Tibial artery (tissue), 4 donors: ENCODE results near the gene IL20.

Source experiments
- DNase-seq, 2 donors: peaks; one replicate each; pipeline ENCODE4 v3.0.0-alpha.2; 2019
- H3K27ac ChIP-seq, 2 donors: fragments of 200-600 bp; sonication (generic) in 1 of 2; 1 replicate in 1 of 2; 2 replicates in 1 of 2; pipeline ENCODE4 v1.5.1; 2018 to 2019; ENCODE audit warnings: mild to moderate bottlenecking in 1 of 2
- H3K27me3 ChIP-seq, 2 donors: fragments of 200-600 bp; sonication (generic) in 1 of 2; one replicate each; pipeline versions ENCODE4 v1.5.1 to v1.6.0; 2016 to 2019
- H3K36me3 ChIP-seq, 3 donors: fragments of 200-600 bp; sonication (generic) in 2 of 3; one replicate each; pipeline ENCODE4 v1.5.1; 2016 to 2019; ENCODE audit warnings: mild to moderate bottlenecking in 2 of 3
- H3K4me1 ChIP-seq, 4 donors: fragments of 200-600 bp; sonication (generic) in 2 of 4; 1 replicate in 3 of 4; 2 replicates in 1 of 4; pipeline ENCODE4 v1.5.1; 2016 to 2019
- H3K4me3 ChIP-seq, 2 donors: fragments of 200-600 bp; sonication (generic) in 1 of 2; 1 replicate in 1 of 2; 2 replicates in 1 of 2; pipeline ENCODE4 v1.5.1; 2018 to 2019; ENCODE audit warnings: mild to moderate bottlenecking in 2 of 2
- H3K9me3 ChIP-seq, 3 donors: fragments of 200-600 bp; sonication (generic) in 1 of 3; one replicate each; pipeline ENCODE4 v1.5.1; 2016 to 2019
- CTCF ChIP-seq, 2 experiments: fragments of 200-600 bp in 1 of 2; fragments of 450-650 bp in 1 of 2; IDR thresholded peaks; one replicate each; pipeline ENCODE4 v1.5.1; 2017 to 2019; ENCODE audit warnings: antibody characterized with exemption in 2 of 2, mild to moderate bottlenecking in 1 of 2, moderate library complexity in 1 of 2
- intact Hi-C: fragments of 100-400 bp; cut with DNase I; formaldehyde crosslinking; loops from one replicate; pipeline ENCODE4 v1.15.0; 2023; ENCODE audit warnings: low total_unique reads

IL20 gene

GRCh38 chr1:206868264-206868663, 2.8 kb downstream of the IL20 start:
- intact Hi-C loops = no loop called here

GRCh38 chr1:206872139-206872538, 6.7 kb downstream of the IL20 start:
- Histone ChIP-seq H3K9me3 (no peaks in the 10 kb centered on the region), H3K27me3 (no peaks in the 10 kb centered on the region), H3K36me3 (no peaks in the 10 kb centered on the region), H3K4me1 (no peaks in the 10 kb centered on the region), H3K4me3 (no peak overlapping the region), H3K27ac (no peak overlapping the region)
- intact Hi-C loops = no loop called here
- TF ChIP-seq CTCF (IDR thresholded peaks at IDR 0.05) = no peak
- DNase-seq = no peak

More at GRCh38 chr1:206868264-206868663, 2.8 kb downstream of the IL20 start:
- H3K36me3 ChIP-seq = no peaks in the 10 kb centered on the region
- H3K9me3 ChIP-seq = no peaks in the 10 kb centered on the region
- no peak for DNase-seq
- no peak for TF ChIP-seq CTCF (IDR thresholded peaks at IDR 0.05)
- H3K4me3 ChIP-seq = no peak overlapping the region
- H3K4me1 ChIP-seq = no peaks in the 10 kb centered on the region
- no peaks in the 10 kb centered on the region for H3K27me3 ChIP-seq
- H3K27ac ChIP-seq = no peak overlapping the region

- no peaks in the 10 kb centered on the region for H3K36me3 ChIP-seq
- intact Hi-C loops = no loop called here
Observed at GRCh38 chr1:206873603-206874188, 8.3 kb downstream of the IL20 start.

DNA sequence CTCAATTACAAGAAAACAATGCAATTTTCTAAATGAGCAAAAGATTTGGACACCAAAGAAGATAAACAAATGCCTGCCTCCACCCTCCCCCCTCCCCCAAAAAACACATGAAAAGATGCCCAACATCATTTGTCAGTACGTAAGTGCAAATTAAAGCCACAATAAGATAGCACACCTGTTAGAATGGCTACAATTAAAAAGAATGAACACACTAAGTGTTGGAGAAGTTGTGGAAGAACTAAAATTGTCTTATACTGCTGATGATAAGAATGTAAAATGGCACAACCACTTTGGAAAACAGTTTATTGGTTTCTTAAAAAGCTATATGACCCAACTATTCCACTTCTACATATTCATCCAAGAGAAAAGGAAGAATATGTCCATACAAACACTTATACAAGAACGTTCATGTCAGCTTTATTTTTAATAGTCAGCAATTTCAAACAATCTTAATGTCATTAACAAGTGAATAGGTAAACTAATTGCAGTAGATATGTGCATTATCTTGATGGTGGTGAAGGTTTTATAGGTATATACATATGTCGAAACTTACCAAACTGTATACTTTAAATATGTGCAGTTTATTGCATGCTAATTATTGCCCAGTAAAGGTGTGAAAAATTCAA, 10.4 kb downstream of the IL20 start:
- H3K4me3 ChIP-seq = no peak overlapping the region
- no peaks in the 10 kb centered on the region for H3K27me3 ChIP-seq
- TF ChIP-seq CTCF (IDR thresholded peaks at IDR 0.05) = no peak
- no peak for DNase-seq
- peaks cover 0 to 23% (median 8%) of the 10 kb centered on the region in 3 donors for H3K9me3 ChIP-seq
- intact Hi-C loops = no loop called here
- no peak overlapping the region for H3K27ac ChIP-seq
- H3K36me3 ChIP-seq = no peaks in the 10 kb centered on the region
- no peaks in the 10 kb centered on the region for H3K4me1 ChIP-seq

More at GRCh38 chr1:206873603-206874188, 8.3 kb downstream of the IL20 start:
- H3K27me3 ChIP-seq = no peaks in the 10 kb centered on the region
- H3K4me3 ChIP-seq = no peak overlapping the region
- TF ChIP-seq CTCF (IDR thresholded peaks at IDR 0.05) = no peak
- DNase-seq = no peak
- H3K27ac ChIP-seq = no peak overlapping the region
- no peaks in the 10 kb centered on the region for H3K4me1 ChIP-seq
- H3K9me3 ChIP-seq = peaks cover 0 to 13% (median 6%) of the 10 kb centered on the region in 3 donors

DNA sequence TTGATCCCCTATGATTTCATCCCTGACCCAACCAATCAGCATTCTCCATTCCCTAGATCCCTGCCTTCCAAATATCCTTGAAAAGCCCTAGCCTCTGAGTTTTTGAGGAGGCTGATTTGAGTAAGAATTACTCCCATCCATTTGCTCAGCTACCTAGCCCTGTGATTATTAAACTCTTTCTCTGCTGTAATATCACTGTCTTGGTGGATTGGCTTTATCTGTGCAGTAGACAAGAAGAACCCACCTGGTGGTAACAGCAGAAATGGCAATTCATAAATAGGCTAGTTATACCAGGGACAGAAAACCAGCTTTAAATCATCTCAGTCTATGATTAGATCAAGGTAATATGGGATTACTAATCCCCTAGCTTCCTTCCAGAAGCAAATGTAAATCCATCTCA, 13.0 kb downstream of the IL20 start:
- TF ChIP-seq CTCF (IDR thresholded peaks at IDR 0.05) = no peak
- Histone ChIP-seq H3K4me1 (no peaks in the 10 kb centered on the region), H3K27me3 (no peaks in the 10 kb centered on the region), H3K9me3 (peaks cover 0 to 23% (median 8%) of the 10 kb centered on the region in 3 donors), H3K4me3 (no peak overlapping the region), H3K27ac (no peak overlapping the region), H3K36me3 (no peaks in the 10 kb centered on the region)
- no peak for DNase-seq
- intact Hi-C loops = no loop called here
